NOMO-1 treated with dmso at 0.1 percent for 144 hours (cell line): ENCODE results near the gene ZNF577.
A peak's percentile ranks its signal among the peaks of the same experiment; 100 is the strongest.

Experiments
- DNase-seq: peaks from one replicate; lab custom pipeline; 2025; ENCODE audit not compliant: unreplicated experiment; lab: John Stamatoyannopoulos, UW

The ZNF577 gene

DNA sequence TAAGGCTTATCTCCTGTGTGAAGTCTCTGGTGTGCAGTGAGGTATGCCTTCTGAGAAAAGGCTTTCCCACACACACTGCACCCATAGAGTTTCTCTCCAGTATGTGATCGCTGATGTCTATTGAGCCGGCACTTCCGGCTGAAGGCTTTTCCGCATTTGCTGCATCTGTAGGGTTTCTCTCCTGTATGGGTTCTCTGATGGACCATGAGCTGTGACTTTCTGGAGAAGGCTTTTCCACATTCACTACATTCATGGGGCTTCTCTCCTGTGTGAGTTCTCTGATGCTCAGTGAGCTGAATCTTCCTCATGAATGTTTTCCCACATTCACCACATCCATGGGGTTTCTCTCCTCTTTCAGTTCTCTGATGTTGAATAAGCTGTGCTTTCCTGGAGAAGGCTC, 14.7 kb downstream of the ZNF577 start:
- DNase-seq = no peak

DNA sequence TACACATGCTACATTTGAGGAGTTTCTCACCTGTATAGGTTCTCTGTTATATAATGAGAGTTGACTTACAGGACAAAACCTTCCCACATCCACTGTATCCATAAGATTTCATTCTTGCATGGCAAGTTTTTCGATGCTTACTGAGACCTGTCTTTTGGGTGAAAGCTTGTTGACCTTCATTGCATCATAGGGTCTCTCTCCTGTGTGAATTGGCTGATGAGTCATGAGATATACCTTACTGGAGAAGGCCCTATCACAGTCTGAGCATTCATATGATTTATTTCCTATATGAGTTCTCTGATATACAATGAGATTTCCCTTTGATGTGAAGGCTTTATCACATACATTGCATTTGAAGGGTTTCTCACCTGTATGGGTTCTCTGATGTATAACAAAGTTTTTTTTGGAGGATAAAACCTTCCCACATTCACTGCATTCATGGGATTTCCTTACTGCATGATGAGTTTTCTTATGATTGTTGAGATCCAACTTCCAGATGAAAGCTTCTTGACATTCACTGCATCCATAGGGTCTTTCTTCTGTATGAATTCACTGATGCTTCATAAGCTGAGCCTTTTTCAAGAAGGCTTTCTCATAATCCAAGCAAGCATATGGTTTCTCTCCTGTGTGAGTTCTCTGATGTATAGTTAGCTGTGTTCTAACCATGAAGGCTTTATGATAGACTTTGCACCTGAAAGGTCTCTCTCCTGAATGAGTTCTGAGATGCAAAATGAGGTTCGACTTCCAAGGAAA, 25.7 kb downstream of the ZNF577 start:
- DNase-seq = no peak

DNA sequence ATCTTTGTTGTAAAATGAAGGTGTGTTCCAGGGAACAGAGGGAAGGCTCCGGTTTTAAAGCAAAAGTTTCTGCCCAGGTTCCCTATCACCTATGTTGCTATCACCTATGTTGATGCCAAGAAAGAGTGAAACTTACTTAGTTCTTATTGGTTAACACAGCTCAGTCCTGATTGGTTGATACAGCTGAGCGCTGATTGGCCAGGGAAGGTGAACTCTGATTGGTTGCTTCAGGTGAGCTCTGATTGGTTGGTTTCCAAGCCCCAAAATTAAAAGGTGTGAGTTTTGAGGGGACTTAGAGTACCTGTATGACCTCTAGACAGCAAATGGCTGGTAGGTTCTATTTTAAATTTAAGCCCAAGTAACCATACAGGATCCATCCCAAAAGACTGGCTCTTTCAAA, 50.6 kb downstream of the ZNF577 start:
- no peak for DNase-seq

DNA sequence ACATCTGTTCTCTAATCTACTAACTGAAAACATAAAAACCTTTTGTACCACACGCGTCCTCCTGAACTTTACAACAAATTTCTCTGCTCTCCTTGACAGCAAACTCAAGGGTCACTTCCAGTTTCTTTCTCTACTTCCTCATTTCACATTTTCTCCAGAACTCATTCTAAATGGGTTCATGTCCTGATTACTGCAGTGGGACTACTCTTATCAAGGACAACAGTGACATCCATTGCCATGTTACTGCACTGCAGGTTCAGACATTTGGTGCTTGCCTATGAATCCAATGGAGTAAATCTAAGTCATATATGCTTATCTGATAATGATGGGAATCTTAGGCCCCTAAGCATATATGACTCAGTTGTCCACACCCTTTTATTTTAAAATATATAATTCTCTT, 57.5 kb downstream of the ZNF577 start:
- peak; percentile 91 for DNase-seq

DNA sequence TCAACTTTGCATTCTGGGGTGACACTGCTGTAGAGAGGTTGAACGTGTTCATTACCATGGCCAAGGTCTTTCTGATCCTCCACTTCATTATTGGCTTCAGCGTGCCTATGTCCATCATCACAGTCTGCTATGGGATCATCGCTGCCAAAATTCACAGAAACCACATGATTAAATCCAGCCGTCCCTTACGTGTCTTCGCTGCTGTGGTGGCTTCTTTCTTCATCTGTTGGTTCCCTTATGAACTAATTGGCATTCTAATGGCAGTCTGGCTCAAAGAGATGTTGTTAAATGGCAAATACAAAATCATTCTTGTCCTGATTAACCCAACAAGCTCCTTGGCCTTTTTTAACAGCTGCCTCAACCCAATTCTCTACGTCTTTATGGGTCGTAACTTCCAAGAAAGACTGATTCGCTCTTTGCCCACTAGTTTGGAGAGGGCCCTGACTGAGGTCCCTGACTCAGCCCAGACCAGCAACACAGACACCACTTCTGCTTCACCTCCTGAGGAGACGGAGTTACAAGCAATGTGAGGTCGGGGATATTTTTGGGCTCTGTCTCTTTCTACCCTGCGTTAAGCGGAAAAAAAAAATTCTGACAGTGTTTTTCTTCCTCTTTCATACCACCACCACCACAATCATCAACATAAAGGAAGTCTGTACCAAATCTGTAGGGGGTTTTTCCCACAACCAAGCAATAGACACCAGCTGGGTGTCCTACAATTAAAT, 63.3 kb downstream of the ZNF577 start:
- DNase-seq = peak; percentile 93

DNA sequence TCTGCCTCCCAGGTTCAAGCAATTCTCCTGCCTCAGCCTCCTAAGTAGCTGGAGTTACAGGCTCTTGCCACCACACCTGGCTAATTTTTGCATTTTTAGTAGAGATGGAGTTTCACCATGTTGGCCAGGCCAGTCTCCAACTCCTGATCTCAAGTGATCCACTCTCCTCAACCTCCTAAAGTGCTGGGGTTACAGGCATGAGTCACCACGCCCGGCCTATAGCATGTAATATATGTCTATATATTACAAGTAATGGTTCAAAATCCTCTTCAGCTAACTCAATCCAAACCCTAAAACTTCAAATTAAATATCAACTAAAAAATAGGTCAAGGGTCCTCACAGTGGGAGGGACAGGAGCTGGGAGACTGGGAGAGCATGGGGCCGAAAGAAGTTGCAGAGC, 64.8 kb downstream of the ZNF577 start:
- no peak for DNase-seq

DNA sequence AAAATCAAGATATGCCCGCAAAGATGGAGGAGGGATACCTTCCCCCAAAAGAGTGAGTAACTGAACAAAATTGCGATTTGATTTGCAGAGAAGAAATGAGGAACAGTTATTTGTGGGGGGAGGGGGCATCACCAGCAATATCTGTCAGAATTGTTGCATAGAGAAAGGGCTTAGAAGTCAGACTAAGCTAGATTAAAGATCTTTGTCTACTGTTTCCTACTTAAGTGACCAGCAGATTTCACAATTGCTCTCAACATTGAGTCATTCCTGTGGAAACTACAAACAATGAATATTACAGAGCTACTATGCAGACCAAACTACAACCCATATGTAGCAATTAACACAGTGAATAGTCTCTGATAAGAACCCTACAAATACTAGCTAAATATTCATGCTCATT, 65.4 kb downstream of the ZNF577 start:
- DNase-seq = peak; percentile 59

DNA sequence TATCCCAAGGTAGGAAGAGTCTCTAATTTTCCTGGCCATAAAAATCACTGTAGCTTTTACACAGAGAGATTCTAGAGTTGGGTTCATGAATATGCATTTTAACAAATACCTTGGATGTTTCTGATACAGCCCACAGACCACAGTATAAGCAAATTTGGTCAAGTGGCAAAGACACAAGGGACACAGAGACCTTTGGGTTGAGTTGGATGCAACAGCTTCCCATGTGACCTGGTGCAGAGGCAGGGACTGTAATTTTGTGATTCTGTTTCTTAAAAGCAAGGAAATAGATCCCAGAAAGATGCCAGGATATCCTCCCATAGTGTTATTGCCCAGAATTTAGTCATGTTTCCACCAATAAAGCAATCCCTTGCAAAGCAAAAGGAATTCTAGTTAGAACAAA, 65.8 kb downstream of the ZNF577 start:
- DNase-seq = no peak

DNA sequence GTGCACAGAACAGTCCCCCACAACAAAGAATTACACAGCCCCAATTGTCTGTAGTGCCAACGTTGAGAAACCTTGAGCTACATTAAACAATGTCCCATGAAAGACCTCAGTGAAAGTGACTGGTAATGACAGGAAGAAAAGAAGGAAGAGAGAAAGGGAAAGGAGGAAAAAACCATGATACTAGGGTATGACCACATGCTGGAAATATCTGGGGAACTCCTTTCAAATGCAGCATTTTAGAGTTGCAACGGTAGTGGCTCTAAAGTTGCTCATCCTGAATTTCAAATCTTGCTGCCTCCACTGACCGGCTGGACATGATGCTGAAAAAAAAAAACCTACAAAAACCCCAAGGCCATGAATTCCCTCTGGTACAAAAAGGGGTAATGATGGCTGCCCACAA, 66.3 kb downstream of the ZNF577 start:
- no peak for DNase-seq
